Osteoblast (primary cell): ENCODE measurements around the gene WWOX. TPM values are rescaled to one million over a fixed set of nuclear protein-coding genes. Genes with fewer than 3 reads are reported as not detected.
A peak's percentile ranks its signal among the peaks of the same experiment; 100 is the strongest.

ENCODE experiments used
- DNase-seq: peaks from one replicate; pipeline ENCODE4 v3.0.0; 2011; ENCODE audit warnings: low spot score, mixed read lengths; ENCODE audit not compliant: insufficient read length; ENCODE audit errors: missing footprints
- H2AFZ ChIP-seq: 2 replicates; pipeline ENCODE4 v1.6.0; 2011; ENCODE audit warnings: mild to moderate bottlenecking, low read length
- H3K27ac ChIP-seq: 2 replicates; pipeline ENCODE4 v1.5.1; 2011; ENCODE audit warnings: mild to moderate bottlenecking, low read depth, low read length, moderate library complexity
- H3K27me3 ChIP-seq: 2 replicates; pipeline ENCODE4 v1.6.0; 2012; ENCODE audit warnings: mild to moderate bottlenecking, control low read depth, inconsistent platforms, low read length, moderate library complexity; ENCODE audit not compliant: insufficient read depth
- H3K36me3 ChIP-seq: 2 replicates; pipeline ENCODE4 v1.5.1; 2011; ENCODE audit warnings: mild to moderate bottlenecking, low read length, control low read depth, moderate library complexity; ENCODE audit not compliant: insufficient read depth
- H3K4me1 ChIP-seq: 2 replicates; pipeline ENCODE4 v1.5.1; 2011; ENCODE audit warnings: mild to moderate bottlenecking, low read length, control low read depth, moderate library complexity; ENCODE audit not compliant: insufficient read depth
- H3K4me2 ChIP-seq: 2 replicates; pipeline ENCODE4 v1.6.0; 2011; ENCODE audit warnings: mild to moderate bottlenecking, low read length; ENCODE audit not compliant: insufficient read depth
- H3K4me3 ChIP-seq: fragments of 200-600 bp; sonication (generic); 3 replicates; pipeline ENCODE4 v1.5.1; 2012; ENCODE audit warnings: mild to moderate bottlenecking, low read length, inconsistent platforms; ENCODE audit not compliant: insufficient read depth
- H3K79me2 ChIP-seq: 2 replicates; pipeline ENCODE4 v1.6.0; 2012; ENCODE audit warnings: mild to moderate bottlenecking, low read length, control low read depth, inconsistent platforms; ENCODE audit not compliant: insufficient read depth
- H3K9me3 ChIP-seq: 2 replicates; pipeline ENCODE4 v1.5.1; 2011; ENCODE audit warnings: low read depth, low read length, control low read depth
- H4K20me1 ChIP-seq: 2 replicates; pipeline ENCODE4 v1.6.0; 2012; ENCODE audit warnings: mild to moderate bottlenecking, low read length, control low read depth; ENCODE audit not compliant: insufficient read depth
- CTCF ChIP-seq: IDR thresholded peaks from 2 replicates; pipeline ENCODE4 v1.5.1; 2011; ENCODE audit warnings: mild to moderate bottlenecking, low read depth, low read length, moderate library complexity; ENCODE audit errors: extremely low read depth
- total RNA-seq: library from RNA; depleted of rRNA; stranded (reverse); fragments of >200 nt; gene quantifications from 2 replicates; pipeline ENCODE4 v1.2.3, GENCODE V29; 2012

The WWOX gene
- total RNA-seq, 1 donor = 23.9 TPM

GRCh38 chr16:79136955-79137354, 1037.5 kb downstream of the WWOX start:
- no peaks in the 10 kb centered on the region for H3K9me3 ChIP-seq
- H3K4me3 ChIP-seq = no peak overlapping the region
- H4K20me1 ChIP-seq = no peaks in the 10 kb centered on the region
- H3K36me3 ChIP-seq = no peaks in the 10 kb centered on the region
- H3K4me1 ChIP-seq = no peaks in the 10 kb centered on the region
- no peak for TF ChIP-seq CTCF
- no peak overlapping the region for H3K27ac ChIP-seq
- DNase-seq = no peak
- H2AFZ ChIP-seq = no peak overlapping the region
- no peaks in the 10 kb centered on the region for H3K79me2 ChIP-seq
- H3K27me3 ChIP-seq = no peaks in the 10 kb centered on the region
- H3K4me2 ChIP-seq = no peak overlapping the region

GRCh38 chr16:79137426-79137939, 1038.0 kb downstream of the WWOX start:
- no peak for DNase-seq
- Histone ChIP-seq H3K79me2 (no peaks in the 10 kb centered on the region), H3K4me1 (no peaks in the 10 kb centered on the region), H3K9me3 (no peaks in the 10 kb centered on the region), H3K4me3 (no peak overlapping the region), H3K36me3 (no peaks in the 10 kb centered on the region), H3K4me2 (no peak overlapping the region), H2AFZ (no peak overlapping the region), H4K20me1 (no peaks in the 10 kb centered on the region), H3K27me3 (no peaks in the 10 kb centered on the region), H3K27ac (no peak overlapping the region)
- TF ChIP-seq CTCF = no peak

GRCh38 chr16:79139799-79140198, 1040.3 kb downstream of the WWOX start:
- DNase-seq = no peak
- no peaks in the 10 kb centered on the region for H3K36me3 ChIP-seq
- no peak for TF ChIP-seq CTCF

GRCh38 chr16:79143026-79143425, 1043.6 kb downstream of the WWOX start:
- H3K36me3 ChIP-seq = no peaks in the 10 kb centered on the region
- no peak for TF ChIP-seq CTCF
- peak; percentile 50 for DNase-seq
- H3K4me2 ChIP-seq = no peak overlapping the region
- H3K4me1 ChIP-seq = no peaks in the 10 kb centered on the region
- peaks cover 3% of the 10 kb centered on the region for H3K9me3 ChIP-seq
- no peaks in the 10 kb centered on the region for H3K79me2 ChIP-seq
- H3K27me3 ChIP-seq = no peaks in the 10 kb centered on the region
- H2AFZ ChIP-seq = no peak overlapping the region
- no peak overlapping the region for H3K27ac ChIP-seq
- H4K20me1 ChIP-seq = no peaks in the 10 kb centered on the region
- no peak overlapping the region for H3K4me3 ChIP-seq

More at GRCh38 chr16:79139799-79140198, 1040.3 kb downstream of the WWOX start:
- H3K4me2 ChIP-seq = no peak overlapping the region
- no peak overlapping the region for H2AFZ ChIP-seq
- H3K27me3 ChIP-seq = no peaks in the 10 kb centered on the region
- no peaks in the 10 kb centered on the region for H3K4me1 ChIP-seq
- H3K79me2 ChIP-seq = no peaks in the 10 kb centered on the region
- no peaks in the 10 kb centered on the region for H4K20me1 ChIP-seq
- no peak overlapping the region for H3K27ac ChIP-seq
- H3K9me3 ChIP-seq = peaks cover 3% of the 10 kb centered on the region
- no peak overlapping the region for H3K4me3 ChIP-seq
